ENCODE data around the gene CACNA2D3. TPM values are rescaled to one million over a fixed set of nuclear protein-coding genes. Genes with fewer than 3 reads are reported as not detected.

Gene CACNA2D3
- total and polyA plus RNA-seq, 7 experiments from 2014 or later: 0.27 to 4.1 TPM; not detected in 5

GRCh38 chr3:54901906-54902685 is 779.7 kb downstream of the CACNA2D3 start:
- intact Hi-C loops (cut with micrococcal nuclease): no loop called here
- Histone ChIP-seq H3K9me3 (ENCODE audit: control insufficient read depth in 2 of 3, low read length in 3 of 3) (no peaks in the 10 kb centered on the region), H3K36me3 (ENCODE audit: control insufficient read depth in 2 of 3, insufficient read depth in 3 of 3, low read length in 3 of 3) (no peaks in the 10 kb centered on the region), H3K4me1 (ENCODE audit: control insufficient read depth in 2 of 2, insufficient read depth in 2 of 2, low read length in 2 of 2) (no peaks in the 10 kb centered on the region), H3K27ac (ENCODE audit: low read depth, low read length) (no peak overlapping the region), H3K4me3 (ENCODE audit: low read length) (no peak overlapping the region), H3K27me3 (ENCODE audit: control insufficient read depth in 2 of 2, insufficient read depth in 2 of 2, low read length in 2 of 2) (no peaks in the 10 kb centered on the region)
- ChIA-PET CTCF (no interaction called here), POLR2A (no interaction called here)
- no peak overlapping the region for H3K4me3 Mint-ChIP-seq
- H3K36me3 Mint-ChIP-seq: no peaks in the 10 kb centered on the region
- H3K9me3 Mint-ChIP-seq: peaks cover 0 to 8% (median 0%) of the 10 kb centered on the region in 11 donors
- peaks cover 0 to 2% (median 0%) of the 10 kb centered on the region in 7 donors for H3K4me1 Mint-ChIP-seq
- no peak overlapping the region for H3K27ac Mint-ChIP-seq
- ATAC-seq (no peak), DNase-seq (no peak)
- peaks cover 0 to 6% (median 0%) of the 10 kb centered on the region in 5 donors for H3K27me3 Mint-ChIP-seq

- Mint-ChIP-seq H3K4me1 (peaks cover 0 to 2% (median 0%) of the 10 kb centered on the region in 7 donors), H3K9me3 (peaks cover 0 to 8% (median 0%) of the 10 kb centered on the region in 11 donors), H3K4me3 (no peak overlapping the region), H3K27ac (no peak overlapping the region), H3K27me3 (peaks cover 0 to 6% (median 0%) of the 10 kb centered on the region in 5 donors), H3K36me3 (no peaks in the 10 kb centered on the region)
- ChIA-PET POLR2A (no interaction called here), CTCF (no interaction called here)
- Histone ChIP-seq H3K27ac (ENCODE audit: low read depth, low read length) (no peak overlapping the region), H3K27me3 (ENCODE audit: control insufficient read depth in 2 of 2, insufficient read depth in 2 of 2, low read length in 2 of 2) (no peaks in the 10 kb centered on the region), H3K4me3 (ENCODE audit: low read length) (no peak overlapping the region), H3K4me1 (ENCODE audit: control insufficient read depth in 2 of 2, insufficient read depth in 2 of 2, low read length in 2 of 2) (no peaks in the 10 kb centered on the region), H3K36me3 (ENCODE audit: control insufficient read depth in 2 of 3, insufficient read depth in 3 of 3, low read length in 3 of 3) (no peaks in the 10 kb centered on the region), H3K9me3 (ENCODE audit: control insufficient read depth in 2 of 3, low read length in 3 of 3) (no peaks in the 10 kb centered on the region)
- intact Hi-C loops (cut with micrococcal nuclease): no loop called here
- ATAC-seq: no peak
- no peak for DNase-seq
Measured at GRCh38 chr3:54905261-54905888, 783.0 kb downstream of the CACNA2D3 start.

- no peak overlapping the region for H3K27ac ChIP-seq (ENCODE audit: low read depth, low read length)
- POLR2A ChIA-PET: no interaction called here
- intact Hi-C loops (cut with micrococcal nuclease): no loop called here
- no peak overlapping the region for H3K4me3 ChIP-seq (ENCODE audit: low read length)
- peaks cover 0 to 2% (median 0%) of the 10 kb centered on the region in 7 donors for H3K4me1 Mint-ChIP-seq
- H3K4me3 Mint-ChIP-seq: no peak overlapping the region
- H3K27me3 Mint-ChIP-seq: peaks cover 0 to 6% (median 0%) of the 10 kb centered on the region in 5 donors
- H3K9me3 Mint-ChIP-seq: peaks cover 0 to 8% (median 0%) of the 10 kb centered on the region in 11 donors
- CTCF ChIA-PET: no interaction called here
- H3K9me3 ChIP-seq (ENCODE audit: control insufficient read depth in 2 of 3, low read length in 3 of 3): no peaks in the 10 kb centered on the region
- DNase-seq: no peak
- no peaks in the 10 kb centered on the region for H3K36me3 Mint-ChIP-seq
- no peaks in the 10 kb centered on the region for H3K36me3 ChIP-seq (ENCODE audit: control insufficient read depth in 2 of 3, insufficient read depth in 3 of 3, low read length in 3 of 3)
- no peak overlapping the region for H3K27ac Mint-ChIP-seq
- H3K27me3 ChIP-seq (ENCODE audit: control insufficient read depth in 2 of 2, insufficient read depth in 2 of 2, low read length in 2 of 2): no peaks in the 10 kb centered on the region
- no peaks in the 10 kb centered on the region for H3K4me1 ChIP-seq (ENCODE audit: control insufficient read depth in 2 of 2, insufficient read depth in 2 of 2, low read length in 2 of 2)
- ATAC-seq: no peak
Measured at GRCh38 chr3:54905920-54906319, 783.6 kb downstream of the CACNA2D3 start.

- Histone ChIP-seq H3K36me3 (ENCODE audit: control insufficient read depth in 2 of 3, insufficient read depth in 3 of 3, low read length in 3 of 3) (no peaks in the 10 kb centered on the region), H3K9me3 (ENCODE audit: control insufficient read depth in 2 of 3, low read length in 3 of 3) (no peaks in the 10 kb centered on the region), H3K27ac (ENCODE audit: low read depth, low read length) (no peak overlapping the region), H3K4me3 (ENCODE audit: low read length) (no peak overlapping the region), H3K4me1 (ENCODE audit: control insufficient read depth in 2 of 2, insufficient read depth in 2 of 2, low read length in 2 of 2) (no peaks in the 10 kb centered on the region), H3K27me3 (ENCODE audit: control insufficient read depth in 2 of 2, insufficient read depth in 2 of 2, low read length in 2 of 2) (no peaks in the 10 kb centered on the region)
- ChIA-PET POLR2A (no interaction called here), CTCF (no interaction called here)
- Mint-ChIP-seq H3K27ac (no peak overlapping the region), H3K36me3 (no peaks in the 10 kb centered on the region), H3K4me3 (no peak overlapping the region), H3K9me3 (peaks cover 0 to 12% (median 5%) of the 10 kb centered on the region in 11 donors), H3K27me3 (peaks cover 0 to 6% (median 0%) of the 10 kb centered on the region in 5 donors), H3K4me1 (peaks cover 0 to 2% (median 0%) of the 10 kb centered on the region in 7 donors)
- no peak for ATAC-seq
- intact Hi-C loops (cut with micrococcal nuclease): no loop called here
- DNase-seq: no peak
Measured at GRCh38 chr3:54906763-54907162, 784.4 kb downstream of the CACNA2D3 start.

GRCh38 chr3:54909191-54909590 is 786.8 kb downstream of the CACNA2D3 start:
- ATAC-seq: no peak
- POLR2A ChIA-PET: no interaction called here
- intact Hi-C loops (cut with micrococcal nuclease): no loop called here
- Histone ChIP-seq H3K4me3 (ENCODE audit: low read length) (no peak overlapping the region), H3K36me3 (ENCODE audit: control insufficient read depth in 2 of 3, insufficient read depth in 3 of 3, low read length in 3 of 3) (no peaks in the 10 kb centered on the region), H3K9me3 (ENCODE audit: control insufficient read depth in 2 of 3, low read length in 3 of 3) (no peaks in the 10 kb centered on the region), H3K4me1 (ENCODE audit: control insufficient read depth in 2 of 2, insufficient read depth in 2 of 2, low read length in 2 of 2) (no peaks in the 10 kb centered on the region), H3K27me3 (ENCODE audit: control insufficient read depth in 2 of 2, insufficient read depth in 2 of 2, low read length in 2 of 2) (no peaks in the 10 kb centered on the region), H3K27ac (ENCODE audit: low read depth, low read length) (no peak overlapping the region)
- CTCF ChIA-PET: no interaction called here
- Mint-ChIP-seq H3K4me3 (no peak overlapping the region), H3K4me1 (peaks cover 0 to 5% (median 0%) of the 10 kb centered on the region in 7 donors), H3K36me3 (no peaks in the 10 kb centered on the region), H3K9me3 (peaks cover 0 to 14% (median 9%) of the 10 kb centered on the region in 11 donors), H3K27me3 (peaks cover 0 to 3% (median 0%) of the 10 kb centered on the region in 5 donors), H3K27ac (no peak overlapping the region)
- DNase-seq: no peak

GRCh38 chr3:54914180-54914579 is 791.8 kb downstream of the CACNA2D3 start:
- H3K27ac Mint-ChIP-seq: no peak overlapping the region
- CTCF ChIA-PET: no interaction called here
- intact Hi-C loops (cut with micrococcal nuclease): no loop called here
- no peak overlapping the region for H3K27ac ChIP-seq (ENCODE audit: low read depth, low read length)
- POLR2A ChIA-PET: no interaction called here
- no peaks in the 10 kb centered on the region for H3K36me3 Mint-ChIP-seq
- H3K4me1 ChIP-seq (ENCODE audit: control insufficient read depth in 2 of 2, insufficient read depth in 2 of 2, low read length in 2 of 2): no peaks in the 10 kb centered on the region
- DNase-seq (no peak), ATAC-seq (no peak)
- H3K27me3 ChIP-seq (ENCODE audit: control insufficient read depth in 2 of 2, insufficient read depth in 2 of 2, low read length in 2 of 2): no peaks in the 10 kb centered on the region
- peaks cover 0 to 19% (median 4%) of the 10 kb centered on the region in 11 donors for H3K9me3 Mint-ChIP-seq
- no peaks in the 10 kb centered on the region for H3K36me3 ChIP-seq (ENCODE audit: control insufficient read depth in 2 of 3, insufficient read depth in 3 of 3, low read length in 3 of 3)
- peaks cover 0 to 5% (median 0%) of the 10 kb centered on the region in 7 donors for H3K4me1 Mint-ChIP-seq
- H3K27me3 Mint-ChIP-seq: no peaks in the 10 kb centered on the region
- no peak overlapping the region for H3K4me3 ChIP-seq (ENCODE audit: low read length)
- no peaks in the 10 kb centered on the region for H3K9me3 ChIP-seq (ENCODE audit: control insufficient read depth in 2 of 3, low read length in 3 of 3)
- no peak overlapping the region for H3K4me3 Mint-ChIP-seq
